WTC11 (cell line): ENCODE data around the gene MLXIPL. TPM values are rescaled to one million over a fixed set of nuclear protein-coding genes. Genes with fewer than 3 reads are reported as not detected.

ENCODE experiments used
- ATAC-seq: fragments of 200-7000 bp; cut with Tn5 transposase; 2 replicates; pipeline ENCODE4 v1.10.0; 2021; ENCODE audit warnings: mild to moderate bottlenecking, moderate library complexity
- CTCF ChIA-PET: fragments of 300-600 bp; sonication (Branson Sonifier 250); formaldehyde crosslinking; loops from one replicate; lab custom pipeline; 2021; ENCODE audit warnings: antibody characterized with exemption; lab: Charles Lee
- POLR2A ChIA-PET: fragments of 350-600 bp; sonication (Branson Sonifier 250); formaldehyde crosslinking; loops from one replicate; lab custom pipeline; 2021; ENCODE audit warnings: antibody characterized with exemption; lab: Charles Lee
- DNase-seq: peaks from one replicate; pipeline ENCODE4 v3.0.0; 2021; ENCODE audit warnings: low spot score
- H3K27ac Mint-ChIP-seq: 2 replicates; pipeline ENCODE4 v1.8.0; 2021; ENCODE audit warnings: mixed read lengths
- H3K27me3 Mint-ChIP-seq: 2 replicates; pipeline ENCODE4 v1.8.0; 2021; ENCODE audit warnings: low read depth, mild to moderate bottlenecking, moderate library complexity, mixed read lengths
- H3K36me3 Mint-ChIP-seq: 2 replicates; pipeline ENCODE4 v1.8.0; 2021; ENCODE audit warnings: mixed read lengths
- H3K4me1 Mint-ChIP-seq: 2 replicates; pipeline ENCODE4 v1.8.0; 2022; ENCODE audit warnings: mixed read lengths
- H3K4me3 Mint-ChIP-seq: 2 replicates; pipeline ENCODE4 v1.8.0; 2021; ENCODE audit warnings: mild to moderate bottlenecking, moderate library complexity, mixed read lengths
- H3K9me3 Mint-ChIP-seq: 2 replicates; pipeline ENCODE4 v1.8.0; 2021; ENCODE audit warnings: mixed read lengths
- CDX4 ChIP-seq: fragments of 250-450 bp; sonication (Bioruptor Pico); IDR thresholded peaks from 2 replicates; pipeline ENCODE4 v1.9.0; 2021; ENCODE audit warnings: moderate library complexity, mild to moderate bottlenecking, inconsistent platforms, borderline replicate concordance
- FOXJ3 ChIP-seq: sonication (generic); formaldehyde crosslinking; IDR thresholded peaks from 2 replicates; pipeline ENCODE4 v1.9.0; 2021; ENCODE audit warnings: missing genetic modification reagents, mild to moderate bottlenecking, borderline replicate concordance
- TEAD1 ChIP-seq: sonication (generic); formaldehyde crosslinking; IDR thresholded peaks from 2 replicates; pipeline ENCODE4 v1.8.0; 2022; ENCODE audit warnings: mild to moderate bottlenecking, missing genetic modification reagents
- USF2 ChIP-seq: sonication (generic); formaldehyde crosslinking; IDR thresholded peaks from 2 replicates; pipeline ENCODE4 v1.8.1; 2023; ENCODE audit warnings: mild to moderate bottlenecking, missing genetic modification reagents, moderate library complexity
- ZNF219 ChIP-seq: sonication (generic); formaldehyde crosslinking; IDR thresholded peaks from 2 replicates; pipeline ENCODE4 v1.8.0; 2023; ENCODE audit warnings: missing genetic modification reagents, mild to moderate bottlenecking, borderline replicate concordance
- ZNF512 ChIP-seq: sonication (generic); formaldehyde crosslinking; IDR thresholded peaks from 2 replicates; pipeline ENCODE4 v1.8.1; 2022; ENCODE audit warnings: missing genetic modification reagents, borderline replicate concordance
- ZNF532 ChIP-seq: fragments of 250-450 bp; sonication (Bioruptor Pico); IDR thresholded peaks from 2 replicates; pipeline ENCODE4 v1.9.0; 2021; ENCODE audit warnings: mild to moderate bottlenecking, borderline replicate concordance
- total RNA-seq: library from RNA; stranded (reverse); gene quantifications from 3 replicates; pipeline ENCODE4 v1.2.3, GENCODE V29; 2021

Gene MLXIPL
- total RNA-seq, 1 experiment from 2014 or later, result 20.4 TPM

- POLR2A ChIA-PET, result no interaction called here
- peaks cover 66% of the 10 kb centered on the region for H3K27me3 Mint-ChIP-seq
- TF ChIP-seq CDX4 (CRISPR knock-in tag) (no peak), TEAD1 (CRISPR knock-in tag) (no peak), ZNF532 (no peak)
- TF ChIP-seq, all 79 proteins: peak for 0
- no peaks in the 10 kb centered on the region for H3K36me3 Mint-ChIP-seq
- ATAC-seq (no peak), DNase-seq (no peak)
- CTCF ChIA-PET, result no interaction called here
- peaks cover 15% of the 10 kb centered on the region for H3K4me1 Mint-ChIP-seq
- no peak overlapping the region for H3K4me3 Mint-ChIP-seq
- H3K27ac Mint-ChIP-seq, result no peak overlapping the region
- H3K9me3 Mint-ChIP-seq, result peaks cover 8% of the 10 kb centered on the region
Measured at GRCh38 chr7:73650524-73650923, 26.2 kb upstream of the MLXIPL start.

- no peak for ATAC-seq
- Mint-ChIP-seq H3K36me3 (no peaks in the 10 kb centered on the region), H3K4me3 (peak overlapping the region; percentile 50), H3K9me3 (no peaks in the 10 kb centered on the region), H3K27ac (no peak overlapping the region), H3K27me3 (peaks cover 70% of the 10 kb centered on the region), H3K4me1 (peaks cover 15% of the 10 kb centered on the region)
- CTCF ChIA-PET, result interaction anchor here (0.6 to 1.5 kb wide), 3 partner anchors 9 to 53 kb away, joined by 3 to 6 read pairs (median 3); no protein-coding TSS in a partner anchor
- POLR2A ChIA-PET, result interaction anchor here (0.6 kb wide), 1 partner anchor 198 kb away, joined by 3 read pairs; no protein-coding TSS in a partner anchor
- no peak for DNase-seq
- no peak for TF ChIP-seq USF2 (CRISPR knock-in tag)
- no peak for TF ChIP-seq FOXJ3 (CRISPR knock-in tag)
Measured at GRCh38 chr7:73649576-73649975, 25.3 kb upstream of the MLXIPL start.

GRCh38 chr7:73648593-73649332, 24.4 kb upstream of the MLXIPL start:
- H3K36me3 Mint-ChIP-seq, result no peaks in the 10 kb centered on the region
- TF ChIP-seq ZNF512 (CRISPR knock-in tag) (peak; percentile 45; the same call in 1 of the 2 replicates), ZNF219 (CRISPR knock-in tag) (no peak)
- TF ChIP-seq, all 79 proteins: peak for 1
- CTCF ChIA-PET, result interaction anchor here (1.5 kb wide), 1 partner anchor 42 kb away, joined by 6 read pairs; no protein-coding TSS in a partner anchor
- Mint-ChIP-seq H3K27me3 (peaks cover 70% of the 10 kb centered on the region), H3K9me3 (no peaks in the 10 kb centered on the region), H3K4me3 (peak overlapping the region; percentile 70), H3K27ac (no peak overlapping the region), H3K4me1 (peaks cover 15% of the 10 kb centered on the region)
- ATAC-seq (no peak), DNase-seq (no peak)
- POLR2A ChIA-PET, result no interaction called here
